Cortex of kidney (tissue), 1 donor: ENCODE data around the gene SLC5A11.
"Not testable (repeated sequence)": the region's sequence is repeated elsewhere in the genome, so short reads cannot be mapped to it uniquely, and the experiment has no call there.

ENCODE experiments used
- DNase-seq: peaks from one replicate; lab custom pipeline; 2025; lab: John Stamatoyannopoulos, UW

SLC5A11 gene

DNA sequence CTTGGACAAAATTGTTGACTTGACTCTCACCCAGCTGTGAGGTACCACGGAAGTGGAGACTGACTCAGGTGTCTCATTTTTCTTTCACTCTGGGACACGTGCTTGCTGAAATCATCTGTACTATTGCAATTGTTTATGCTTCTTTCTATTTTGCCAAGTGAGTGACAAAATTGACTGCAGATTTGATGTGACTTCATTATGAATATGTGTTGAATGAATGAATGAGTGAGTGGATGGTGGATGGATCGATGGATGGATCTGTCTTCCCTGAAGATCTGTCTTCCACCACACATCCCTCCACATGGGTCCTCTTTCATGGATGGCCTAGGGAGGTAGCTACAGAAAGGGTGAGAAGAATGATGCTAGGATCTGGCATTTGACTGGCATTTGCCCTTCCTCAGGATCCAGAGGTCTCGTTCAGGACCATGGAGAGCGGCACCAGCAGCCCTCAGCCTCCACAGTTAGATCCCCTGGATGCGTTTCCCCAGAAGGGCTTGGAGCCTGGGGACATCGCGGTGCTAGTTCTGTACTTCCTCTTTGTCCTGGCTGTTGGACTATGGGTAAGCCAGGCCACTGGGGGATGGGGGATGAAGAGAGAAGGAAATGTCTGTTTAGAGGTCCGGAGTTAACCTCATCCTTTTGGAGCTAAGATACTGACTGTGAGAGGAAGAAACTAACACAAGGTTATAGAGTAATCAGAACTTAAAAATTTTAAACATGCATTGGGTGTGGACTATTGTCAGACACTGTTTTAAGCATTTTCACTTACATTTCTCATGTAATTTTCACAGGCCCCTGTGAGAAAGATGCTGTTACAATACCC is 12.7 kb downstream of the SLC5A11 start:
- no peak for DNase-seq

DNA sequence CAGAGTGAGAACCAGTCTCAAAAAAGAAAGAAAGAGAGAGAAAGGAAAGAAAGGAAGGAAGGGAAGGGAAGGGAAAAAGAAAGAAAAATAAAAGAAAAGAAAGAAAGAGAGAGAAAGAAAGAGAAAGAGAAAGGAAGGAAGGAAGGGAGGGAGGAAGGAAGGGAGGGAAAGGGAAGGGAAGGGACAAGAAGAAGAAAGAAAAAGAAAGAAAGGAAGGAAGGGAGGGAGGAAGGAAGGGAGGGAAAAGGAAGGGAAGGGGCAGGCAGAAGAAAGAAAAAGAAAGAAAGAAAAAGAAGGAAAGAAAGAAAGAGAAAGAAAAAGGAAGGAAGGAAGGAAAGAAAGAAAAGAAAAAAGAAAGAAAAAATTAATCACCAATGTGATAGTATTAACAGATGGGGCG is 15.7 kb downstream of the SLC5A11 start:
- DNase-seq: no peak

DNA sequence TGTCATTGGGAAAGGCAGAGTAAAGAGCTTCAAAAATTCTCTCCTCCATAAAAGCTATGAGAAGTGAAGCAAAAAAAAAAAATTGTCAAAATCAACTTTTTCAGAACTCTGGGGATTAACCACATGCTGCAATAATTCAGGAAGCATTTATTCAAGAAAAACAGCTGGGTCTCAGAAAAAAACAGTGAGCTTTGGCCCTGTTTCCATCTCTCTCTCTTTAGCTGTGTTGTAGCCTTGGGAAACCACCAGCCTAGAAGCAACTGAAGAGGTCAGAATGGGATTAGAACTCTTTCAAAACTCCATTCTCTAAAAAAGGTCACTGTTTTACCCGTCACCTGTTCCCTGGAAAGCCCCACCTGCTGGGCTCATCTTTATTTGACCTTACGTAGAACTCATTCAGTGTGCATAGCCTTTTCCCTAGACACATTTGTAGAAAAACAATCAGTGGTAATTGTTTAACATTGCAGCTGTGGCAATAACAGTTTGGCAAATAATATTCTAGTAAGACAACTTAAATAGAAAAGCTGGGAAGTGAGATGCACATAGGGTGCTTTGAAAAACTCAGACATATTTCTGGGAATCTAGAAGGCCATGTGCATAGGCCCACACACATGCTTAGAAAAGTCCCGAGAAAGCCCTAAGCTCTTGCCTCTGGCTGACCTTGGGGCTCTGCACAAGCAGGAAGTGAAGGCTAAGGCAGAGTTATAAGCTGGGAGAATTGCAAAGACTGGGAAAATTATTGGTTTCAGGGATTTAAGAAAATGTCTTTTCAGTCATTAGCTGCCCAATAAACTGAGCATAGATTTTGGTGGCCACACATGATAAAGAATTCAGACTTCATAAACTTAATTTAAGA is 18.0 kb downstream of the SLC5A11 start:
- DNase-seq: no peak

DNA sequence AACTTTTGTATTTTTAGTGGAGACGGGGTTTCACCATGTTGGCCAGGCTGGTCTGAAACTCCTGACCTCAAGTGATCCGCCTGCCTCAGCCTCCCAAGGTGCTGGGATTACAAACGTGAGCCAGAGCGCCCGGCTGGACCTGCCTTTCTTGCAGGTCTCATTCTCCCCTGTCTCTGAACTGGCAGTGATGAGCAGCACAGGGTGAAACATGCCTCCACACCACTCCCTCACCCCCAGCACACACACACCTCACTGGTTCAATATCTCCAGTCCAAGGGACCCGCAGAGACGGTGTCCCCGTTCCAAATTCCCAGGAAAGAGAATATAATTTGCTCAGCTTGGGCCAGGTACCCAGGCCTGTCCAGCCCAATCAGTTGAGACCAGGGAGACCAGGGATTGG is 23.3 kb downstream of the SLC5A11 start:
- no peak for DNase-seq

DNA sequence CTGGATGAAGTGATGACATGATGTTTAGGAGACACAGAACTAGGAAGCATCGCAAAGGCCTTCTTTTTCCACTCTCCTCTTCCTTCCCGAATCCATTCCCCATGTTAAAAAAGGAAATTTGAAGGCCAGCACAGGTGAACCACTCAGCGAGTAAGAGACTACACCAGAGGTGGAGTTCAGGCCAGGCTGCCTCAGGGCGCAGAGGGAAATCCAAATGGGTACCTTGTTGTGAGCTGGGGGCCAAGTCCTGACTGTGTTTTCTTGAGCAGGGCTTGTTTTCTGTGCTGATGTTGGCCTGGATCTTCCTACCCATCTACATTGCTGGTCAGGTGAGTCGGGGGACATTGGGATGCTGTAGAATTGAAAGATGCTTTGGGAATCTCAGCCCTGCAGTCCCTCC is 26.1 kb downstream of the SLC5A11 start:
- DNase-seq: no peak

DNA sequence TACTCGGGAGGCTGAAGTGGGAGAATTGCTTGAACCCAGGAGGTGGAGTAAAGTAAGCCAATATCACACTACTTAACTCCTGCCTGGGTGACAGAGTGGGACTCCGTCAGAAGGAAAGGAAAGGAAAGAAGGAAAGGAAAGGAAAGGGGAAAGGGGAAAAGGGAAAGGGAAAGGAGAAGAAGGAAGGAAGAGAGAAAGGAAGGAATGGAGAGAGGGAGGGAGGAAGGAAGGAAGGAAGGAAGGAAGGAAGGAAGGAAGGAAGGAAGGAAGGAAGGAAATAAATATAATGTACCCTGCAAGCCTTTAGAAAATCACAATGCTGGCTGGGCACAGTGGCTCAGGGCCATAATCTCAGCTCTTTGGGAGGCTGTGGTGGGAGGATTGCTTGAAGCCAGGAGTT is 27.3 kb downstream of the SLC5A11 start:
- no peak for DNase-seq

DNA sequence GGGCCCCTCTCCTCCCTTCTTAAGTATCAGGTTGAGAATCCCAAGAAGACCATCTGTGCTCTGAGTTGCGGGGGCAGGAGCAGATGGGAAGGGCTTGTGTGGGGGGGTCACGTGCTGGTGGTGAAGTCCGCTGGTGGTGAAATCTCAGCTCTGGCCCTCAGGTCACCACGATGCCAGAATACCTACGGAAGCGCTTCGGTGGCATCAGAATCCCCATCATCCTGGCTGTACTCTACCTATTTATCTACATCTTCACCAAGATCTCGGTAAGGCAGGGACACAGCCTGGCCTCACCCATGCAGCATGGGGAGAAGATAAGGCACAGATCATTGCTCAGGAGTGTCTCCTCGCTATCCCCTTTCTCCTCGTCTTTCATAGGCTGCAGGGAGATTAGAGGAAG is 29.7 kb downstream of the SLC5A11 start:
- no peak for DNase-seq

DNA sequence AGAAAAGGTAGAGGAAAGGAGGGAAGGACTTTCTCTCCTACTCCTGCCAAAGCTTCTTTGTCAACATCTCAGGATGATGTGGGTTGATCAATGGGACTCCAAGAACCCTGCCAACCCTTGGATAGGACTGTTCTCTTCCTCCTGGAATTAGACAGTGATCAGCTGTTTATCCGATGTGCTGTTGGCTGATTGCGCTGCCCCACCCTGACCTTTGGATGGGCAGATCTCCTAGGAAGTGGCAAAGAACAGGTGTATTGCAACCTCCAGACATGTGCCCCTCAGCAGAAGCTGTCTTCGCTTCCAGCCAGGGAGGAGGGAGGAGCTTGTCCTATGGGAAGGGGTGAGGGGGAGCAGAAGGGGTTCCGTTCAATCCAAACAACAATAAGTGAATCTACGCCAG is 30.5 kb downstream of the SLC5A11 start:
- DNase-seq: no peak

DNA sequence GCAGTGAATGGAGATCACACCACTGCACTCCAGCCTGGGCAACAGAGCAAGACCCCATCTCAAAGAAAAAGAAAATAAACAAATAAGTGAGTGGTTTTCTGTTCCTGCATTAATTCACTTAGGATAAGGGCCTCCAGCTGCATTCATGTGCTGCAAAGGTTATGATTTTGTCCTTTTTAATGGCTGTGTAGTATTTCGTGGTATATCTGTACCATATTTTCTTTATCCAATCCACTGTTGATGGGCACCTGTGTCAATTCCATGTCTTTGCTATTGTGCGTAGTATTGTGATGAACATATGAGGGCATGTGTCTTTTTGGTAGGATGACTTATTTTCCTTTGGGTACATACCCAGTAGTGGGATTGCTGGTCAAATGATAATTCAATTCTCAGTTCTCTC is 33.9 kb downstream of the SLC5A11 start:
- no peak for DNase-seq

DNA sequence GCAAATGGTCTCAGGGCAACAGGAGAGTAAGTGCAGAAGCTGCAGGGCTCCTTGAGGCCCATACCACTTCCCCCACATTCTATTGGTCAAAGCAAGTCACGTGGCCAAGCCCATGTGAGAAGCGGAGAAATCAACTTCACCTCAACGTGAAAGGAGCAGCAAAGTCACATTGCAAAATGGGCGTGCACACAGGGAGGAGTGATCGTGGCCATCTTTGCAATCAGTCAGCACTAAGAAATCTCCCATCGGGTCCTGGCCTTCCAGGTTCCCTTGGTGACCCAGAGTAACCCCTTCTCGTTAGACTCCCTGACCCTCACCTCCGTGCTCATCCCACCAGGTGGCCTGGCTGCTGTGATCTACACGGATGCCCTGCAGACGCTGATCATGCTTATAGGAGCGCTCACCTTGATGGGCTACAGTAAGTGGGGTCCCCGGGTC is 38.0 kb downstream of the SLC5A11 start:
- no peak for DNase-seq

DNA sequence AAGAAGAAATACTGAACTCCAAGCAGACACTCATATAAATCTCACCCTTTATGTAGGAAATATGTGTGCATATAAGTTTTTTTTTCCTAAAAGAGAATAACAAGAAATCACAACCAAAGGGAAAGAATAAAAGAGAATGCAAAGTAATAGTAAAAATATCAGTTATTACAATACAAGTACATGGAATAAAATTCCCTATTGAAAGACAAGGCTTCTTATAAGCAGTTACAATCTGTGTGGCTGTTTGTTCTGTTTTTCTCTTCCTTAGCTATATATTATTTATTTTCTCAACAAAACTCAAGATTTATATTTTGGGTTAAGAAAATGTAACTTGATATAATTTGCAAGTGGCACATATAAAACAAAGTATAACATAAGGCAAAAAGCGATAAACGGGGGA is 41.7 kb downstream of the SLC5A11 start:
- DNase-seq: no peak

DNA sequence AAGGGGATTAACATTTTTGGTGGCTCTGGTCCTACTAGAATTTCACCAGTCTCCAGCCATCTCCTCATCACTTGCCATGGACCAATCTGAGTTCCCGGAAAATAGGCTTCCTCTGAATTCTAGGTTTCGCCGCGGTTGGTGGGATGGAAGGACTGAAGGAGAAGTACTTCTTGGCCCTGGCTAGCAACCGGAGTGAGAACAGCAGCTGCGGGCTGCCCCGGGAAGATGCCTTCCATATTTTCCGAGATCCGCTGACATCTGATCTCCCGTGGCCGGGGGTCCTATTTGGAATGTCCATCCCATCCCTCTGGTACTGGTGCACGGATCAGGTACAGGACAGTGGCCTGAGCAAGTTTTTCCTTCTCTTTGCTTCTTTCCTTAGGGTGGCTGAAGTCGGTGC is 45.0 kb downstream of the SLC5A11 start:
- no peak for DNase-seq

DNA sequence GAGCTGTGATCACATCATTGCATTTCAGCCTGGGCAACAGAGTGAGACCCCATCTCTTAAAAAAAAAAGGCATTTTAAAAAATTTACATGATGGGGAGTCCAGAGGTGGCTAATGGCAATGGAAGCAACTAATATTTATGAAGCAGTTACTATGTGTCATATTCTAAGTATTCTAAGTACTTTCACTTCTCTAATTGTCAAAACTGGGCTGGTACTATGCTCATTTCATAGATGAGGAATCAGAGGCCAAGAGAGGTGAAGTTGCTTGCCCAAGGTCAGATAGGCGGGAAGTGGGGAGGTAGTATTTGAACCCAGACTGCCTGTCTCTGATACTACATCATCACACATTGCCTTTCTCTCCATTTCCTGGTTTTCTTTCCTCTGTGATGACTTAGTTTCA is 50.7 kb downstream of the SLC5A11 start:
- no peak for DNase-seq

DNA sequence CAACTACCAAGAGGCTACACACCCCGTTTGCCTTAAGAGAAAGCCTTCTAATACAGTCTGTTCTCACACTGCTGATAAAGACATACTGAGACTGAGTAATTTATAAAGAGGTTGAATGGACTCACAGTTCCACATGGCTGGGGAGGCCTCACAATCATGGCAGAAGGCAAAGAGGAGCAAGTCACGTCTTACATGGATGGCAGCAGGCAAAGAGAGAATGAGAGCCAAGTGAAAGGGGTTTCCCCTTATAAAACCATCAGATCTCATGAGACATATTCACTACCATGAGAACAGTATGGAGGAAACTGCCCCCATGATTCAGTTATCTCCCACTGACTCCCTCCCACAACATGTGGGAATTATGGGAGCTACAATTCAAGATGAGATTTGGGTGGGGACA is 51.8 kb downstream of the SLC5A11 start:
- DNase-seq: not testable (repeated sequence)

DNA sequence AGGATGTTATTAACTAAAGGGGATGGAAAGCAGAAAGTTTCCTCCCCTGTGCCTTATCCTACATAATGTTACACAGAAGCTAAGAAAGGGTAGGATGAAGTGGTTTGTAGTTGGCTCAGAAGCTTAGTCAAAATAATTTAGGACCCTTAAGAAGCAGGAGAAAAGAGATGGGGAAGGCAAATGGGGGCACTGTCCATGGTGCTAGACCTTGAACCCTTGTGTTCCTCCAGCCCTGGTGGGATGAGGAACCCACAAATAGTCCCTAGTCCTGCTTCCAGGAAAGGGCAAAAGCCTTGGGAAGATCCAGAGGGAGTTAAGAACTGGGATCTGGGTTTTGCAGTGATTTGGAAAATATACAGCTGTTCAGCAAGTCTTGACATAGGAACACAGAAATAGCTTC is 54.5 kb downstream of the SLC5A11 start:
- DNase-seq: no peak

DNA sequence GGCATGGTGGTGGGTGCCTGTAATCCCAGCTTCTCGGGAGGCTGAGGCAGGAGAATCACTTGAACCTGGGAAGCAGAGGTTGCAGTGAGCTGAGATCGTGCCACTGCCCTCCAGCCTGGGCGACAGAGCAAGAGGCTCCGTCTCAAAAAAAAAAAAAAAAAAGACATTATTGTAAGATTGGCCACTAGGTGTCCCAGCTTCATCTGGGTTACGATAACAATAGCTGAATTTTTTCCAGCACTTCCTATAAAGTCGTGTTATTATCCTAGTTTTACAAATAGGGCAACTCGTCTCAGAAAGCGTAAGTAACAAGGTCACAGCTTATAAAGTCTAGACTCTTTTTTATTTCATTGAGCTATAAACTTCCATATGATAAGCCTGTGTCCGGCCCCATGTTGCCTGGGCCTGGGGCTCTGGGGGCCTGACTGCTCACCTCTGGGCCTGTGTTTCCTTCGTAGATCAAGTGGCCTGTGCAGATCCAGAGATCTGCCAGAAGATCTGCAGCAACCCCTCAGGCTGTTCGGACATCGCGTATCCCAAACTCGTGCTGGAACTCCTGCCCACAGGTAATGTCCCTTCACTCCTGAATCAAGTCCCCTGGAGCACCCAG is 60.5 kb downstream of the SLC5A11 start:
- no peak for DNase-seq

DNA sequence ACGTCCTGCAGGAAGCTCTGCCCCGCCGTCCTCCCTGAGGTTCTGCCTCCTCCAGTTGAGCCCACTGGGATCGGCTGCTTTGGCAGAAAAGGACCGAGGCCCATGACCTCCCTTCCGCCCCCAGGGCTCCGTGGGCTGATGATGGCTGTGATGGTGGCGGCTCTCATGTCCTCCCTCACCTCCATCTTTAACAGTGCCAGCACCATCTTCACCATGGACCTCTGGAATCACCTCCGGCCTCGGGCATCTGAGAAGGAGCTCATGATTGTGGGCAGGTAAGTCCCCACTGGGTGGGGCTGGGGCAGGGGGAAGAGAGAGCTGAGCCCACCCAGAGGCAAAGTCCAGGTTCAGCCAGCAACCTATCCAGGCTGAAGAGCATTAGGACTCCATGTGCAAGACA is 61.1 kb downstream of the SLC5A11 start:
- DNase-seq: no peak

DNA sequence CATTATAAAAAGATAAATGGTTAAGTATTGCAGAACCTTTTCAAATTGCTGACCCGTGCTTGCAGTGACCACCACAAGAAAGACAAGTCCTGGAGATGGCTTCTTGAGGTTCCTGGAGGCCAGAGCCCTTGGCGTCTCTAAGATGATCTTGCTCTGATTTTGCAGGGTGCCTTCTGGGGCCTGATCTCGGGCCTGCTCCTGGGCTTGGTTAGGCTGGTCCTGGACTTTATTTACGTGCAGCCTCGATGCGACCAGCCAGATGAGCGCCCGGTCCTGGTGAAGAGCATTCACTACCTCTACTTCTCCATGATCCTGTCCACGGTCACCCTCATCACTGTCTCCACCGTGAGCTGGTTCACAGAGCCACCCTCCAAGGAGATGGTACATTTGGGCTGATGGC is 63.0 kb downstream of the SLC5A11 start:
- no peak for DNase-seq

DNA sequence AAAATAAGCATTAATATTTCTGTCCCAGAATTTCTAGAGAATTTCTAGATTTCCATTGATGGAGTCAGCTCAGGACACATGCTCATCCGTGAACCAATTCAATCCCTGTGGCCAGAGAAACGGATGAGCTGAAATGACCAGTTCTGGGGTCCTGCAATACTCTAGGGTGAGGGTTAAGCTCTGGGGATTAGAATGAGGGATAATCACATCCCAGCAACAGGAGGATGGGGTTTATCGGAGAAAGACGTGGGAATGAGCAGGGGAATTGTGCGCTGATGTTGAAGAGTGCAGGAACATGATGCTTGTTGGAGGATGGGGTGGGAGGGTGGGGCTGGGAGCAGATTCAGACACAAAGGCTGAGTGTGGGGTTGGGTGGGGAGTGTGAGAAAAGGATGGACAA is 64.1 kb downstream of the SLC5A11 start:
- no peak for DNase-seq

DNA sequence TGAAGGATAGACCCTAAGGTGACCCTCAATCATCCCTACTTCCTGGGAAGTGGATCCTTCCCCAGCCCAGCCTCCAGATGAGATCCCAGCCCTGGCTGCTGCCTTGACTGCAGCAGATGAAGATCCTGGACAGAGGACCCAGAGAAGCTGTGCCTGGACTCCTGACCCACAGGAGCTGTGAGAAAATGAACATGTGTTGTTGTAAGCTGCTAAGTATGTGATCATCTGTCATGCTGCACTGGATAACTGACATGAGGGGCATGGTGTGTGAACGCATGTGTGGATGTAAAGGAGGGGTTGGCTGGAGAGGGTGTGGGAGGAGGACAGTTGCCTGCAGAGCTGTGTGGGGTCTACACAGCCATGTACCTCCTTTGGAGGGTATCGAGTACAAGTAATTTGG is 69.3 kb downstream of the SLC5A11 start:
- no peak for DNase-seq

DNA sequence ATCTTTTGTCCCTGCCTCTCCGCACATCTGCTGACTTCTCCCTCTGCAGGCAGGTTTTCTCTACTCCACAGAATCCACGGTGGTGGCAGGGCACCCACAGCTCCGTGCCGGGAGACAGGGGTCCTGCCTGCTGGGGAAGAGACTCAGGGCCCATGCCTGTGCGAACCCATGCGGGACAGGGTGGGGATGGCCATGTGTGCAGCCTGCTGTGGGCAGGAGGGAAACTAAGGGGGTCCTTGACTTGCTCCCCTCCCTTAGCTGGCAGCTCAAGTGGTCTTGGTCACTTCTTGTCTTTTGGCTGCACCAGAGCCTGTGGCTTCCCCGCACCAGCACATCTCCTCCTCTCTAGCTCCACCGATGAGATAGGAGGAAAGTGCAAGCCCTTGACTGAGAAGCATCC is 69.8 kb downstream of the SLC5A11 start:
- no peak for DNase-seq

DNA sequence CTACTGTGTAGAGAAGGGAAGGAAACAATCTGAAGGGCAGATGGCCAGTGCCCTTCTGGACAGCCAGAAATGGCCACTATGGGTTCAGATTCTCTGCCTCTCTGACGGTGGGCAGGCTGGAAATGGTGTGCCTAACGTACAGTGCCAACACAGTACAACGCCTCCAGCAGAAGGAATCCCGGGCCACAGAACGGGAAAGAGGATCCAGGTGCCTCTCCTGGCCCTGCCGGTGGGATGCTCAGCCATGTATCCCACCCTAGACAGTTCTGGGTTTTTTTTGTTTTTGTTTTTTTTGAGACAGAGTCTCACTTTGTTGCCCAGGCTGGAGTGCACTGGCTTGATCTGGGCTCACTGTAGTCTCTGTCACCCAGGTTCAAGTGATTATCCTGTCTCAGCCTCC is 71.5 kb downstream of the SLC5A11 start:
- DNase-seq: no peak

DNA sequence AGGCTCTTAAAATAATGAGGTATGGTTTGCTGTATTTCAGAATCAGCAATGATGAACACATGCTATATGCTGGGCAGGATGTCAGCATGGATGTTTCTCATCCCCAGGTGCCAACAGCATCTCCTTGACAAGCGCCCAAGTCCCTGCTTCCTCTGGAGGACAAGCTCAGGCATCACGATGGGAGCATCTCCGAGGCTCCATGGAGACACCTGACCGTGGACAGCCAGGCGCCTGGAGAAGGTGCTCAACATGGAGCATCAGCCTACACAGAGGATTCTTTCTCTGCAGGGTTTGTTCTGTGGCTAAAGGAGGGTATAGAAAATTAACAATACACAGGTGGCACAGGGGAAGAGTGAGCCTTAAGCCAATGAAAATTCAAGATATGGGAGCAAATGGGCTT is 72.1 kb downstream of the SLC5A11 start:
- DNase-seq: no peak
